Measurements from ENCODE around the gene ZDHHC6.
"Not testable (repeated sequence)": the region's sequence is repeated elsewhere in the genome, so short reads cannot be mapped to it uniquely, and the experiment has no call there.

Gene ZDHHC6

DNA sequence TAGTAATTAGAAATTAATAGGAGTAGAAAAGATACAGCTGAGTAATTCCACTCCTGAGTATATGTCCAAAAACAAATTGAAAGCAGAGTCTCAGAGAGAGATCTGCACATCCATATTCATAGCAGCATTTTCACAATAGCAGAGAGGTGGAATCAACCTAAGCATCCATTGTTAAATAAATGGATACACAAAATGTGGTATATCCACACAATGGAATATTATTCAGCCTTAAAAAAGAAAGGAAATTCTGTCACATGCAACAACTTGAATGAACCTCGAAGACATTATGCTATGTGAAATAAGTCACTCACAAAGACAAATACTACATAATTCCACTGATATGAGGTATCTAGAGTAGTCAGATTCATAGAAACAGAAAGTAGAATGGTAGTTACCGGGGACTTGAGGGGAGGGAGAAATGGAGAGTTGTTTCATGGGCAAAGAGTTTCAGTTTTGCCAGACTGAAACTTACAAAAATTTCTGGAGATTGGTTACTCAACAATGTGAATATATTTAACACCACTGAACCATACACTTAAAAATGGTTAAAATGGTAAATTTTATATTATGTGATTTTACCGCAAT, 18.7 kb upstream of the ZDHHC6 start:
- Histone ChIP-seq H3K9me3 (ENCODE audit: control insufficient read depth, low read length) (no peaks in the 10 kb centered on the region), H3K9ac (ENCODE audit: low read length) (no peak overlapping the region), H3K27me3 (ENCODE audit: control insufficient read depth, insufficient read depth, low read length) (no peaks in the 10 kb centered on the region), H3K4me3 (ENCODE audit: low read length) (no peak overlapping the region), H3K4me1 (ENCODE audit: control insufficient read depth, insufficient read depth, low read length) (no peaks in the 10 kb centered on the region), H3K36me3 (ENCODE audit: control insufficient read depth, insufficient read depth, low read length) (no peaks in the 10 kb centered on the region)

DNA sequence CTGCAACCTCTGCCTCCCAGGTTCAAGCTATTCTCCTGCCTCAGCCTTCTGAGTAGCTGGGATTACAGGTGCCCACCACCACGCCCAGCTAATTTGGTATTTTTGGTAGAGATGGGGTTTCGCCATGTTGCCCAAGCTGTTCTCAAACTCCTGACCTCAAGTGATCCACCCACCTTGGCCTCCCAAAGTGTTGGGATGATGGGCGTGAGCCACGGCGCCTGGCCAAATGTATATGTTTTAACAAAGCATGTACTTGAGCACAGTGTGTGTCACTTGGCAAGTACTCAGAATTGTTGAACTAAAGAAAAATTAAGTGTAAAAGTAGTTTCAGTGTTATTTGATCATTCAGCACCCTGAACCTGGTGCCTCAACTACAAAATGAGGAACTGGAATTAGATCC, 17.4 kb upstream of the ZDHHC6 start:
- H3K4me3 ChIP-seq (ENCODE audit: low read length); H3K9me3 ChIP-seq (ENCODE audit: control insufficient read depth, low read length); H3K27me3 ChIP-seq (ENCODE audit: control insufficient read depth, insufficient read depth, low read length); H3K4me1 ChIP-seq (ENCODE audit: control insufficient read depth, insufficient read depth, low read length); H3K36me3 ChIP-seq (ENCODE audit: control insufficient read depth, insufficient read depth, low read length); H3K9ac ChIP-seq (ENCODE audit: low read length): not testable (repeated sequence)

DNA sequence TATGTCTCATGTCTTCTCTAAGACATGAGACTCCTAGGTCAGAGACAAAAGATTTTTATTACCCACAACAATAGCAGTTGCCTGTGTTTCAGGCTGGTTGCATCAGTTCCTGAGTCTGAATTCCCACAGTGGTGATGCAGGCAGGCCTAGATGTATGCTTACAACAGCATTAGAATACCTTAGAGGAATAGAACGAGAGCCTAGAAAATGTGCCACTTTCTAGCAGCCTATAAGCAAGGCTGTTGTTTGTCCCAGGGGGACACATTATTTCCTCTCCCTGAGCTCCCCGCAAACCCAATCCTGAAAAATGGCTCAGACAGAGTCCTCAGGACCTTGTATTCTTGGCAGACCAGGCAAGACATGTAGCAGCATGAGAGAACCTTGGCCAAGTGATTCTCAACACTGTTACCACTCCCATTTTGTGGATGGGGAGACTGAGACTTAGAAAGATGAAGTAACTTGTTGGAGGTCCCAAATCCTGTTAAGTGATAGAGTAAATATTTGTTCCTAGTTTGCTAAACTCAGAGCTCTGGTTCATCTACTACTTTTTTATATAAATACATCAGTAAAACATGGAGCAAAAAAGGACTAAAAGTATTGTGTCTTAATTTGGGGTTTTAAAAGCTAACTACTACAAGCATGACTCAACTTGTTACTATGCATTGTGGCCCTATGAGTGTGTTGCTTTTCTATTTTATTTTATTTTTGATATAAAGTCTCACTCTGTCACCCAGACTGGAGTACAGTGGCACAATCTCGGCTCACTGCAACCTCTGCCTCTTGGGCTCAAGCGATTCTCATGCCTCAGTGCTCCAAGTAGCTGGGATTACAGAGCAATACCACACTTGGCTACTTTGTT, 14.5 kb upstream of the ZDHHC6 start:
- H3K4me3 ChIP-seq (ENCODE audit: low read length): no peak overlapping the region
- no peaks in the 10 kb centered on the region for H3K4me1 ChIP-seq (ENCODE audit: control insufficient read depth, insufficient read depth, low read length)
- H3K27me3 ChIP-seq (ENCODE audit: control insufficient read depth, insufficient read depth, low read length): no peaks in the 10 kb centered on the region
- H3K9ac ChIP-seq (ENCODE audit: low read length): no peak overlapping the region
- no peaks in the 10 kb centered on the region for H3K9me3 ChIP-seq (ENCODE audit: control insufficient read depth, low read length)
- H3K36me3 ChIP-seq (ENCODE audit: control insufficient read depth, insufficient read depth, low read length): no peaks in the 10 kb centered on the region

DNA sequence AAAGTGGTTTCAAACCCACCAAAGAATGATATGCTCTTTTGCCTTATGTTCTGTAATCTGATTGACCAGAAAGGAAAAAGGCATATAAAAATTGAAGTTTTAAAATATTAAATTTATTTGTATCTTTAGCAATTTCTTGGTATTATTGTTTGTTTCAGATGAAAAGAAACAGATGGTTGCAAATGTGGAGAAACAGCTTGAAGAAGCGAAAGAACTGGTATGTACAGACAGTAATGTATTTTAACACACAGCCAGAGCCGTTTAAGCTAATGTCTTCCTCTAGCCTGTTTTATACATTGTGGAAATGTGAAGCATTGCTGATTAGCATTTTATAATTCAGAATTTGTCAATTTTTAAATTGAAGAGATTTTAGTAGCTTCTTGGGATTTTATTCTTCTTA, 13.7 kb upstream of the ZDHHC6 start:
- Histone ChIP-seq H3K4me3 (ENCODE audit: low read length) (no peak overlapping the region), H3K36me3 (ENCODE audit: control insufficient read depth, insufficient read depth, low read length) (no peaks in the 10 kb centered on the region), H3K4me1 (ENCODE audit: control insufficient read depth, insufficient read depth, low read length) (no peaks in the 10 kb centered on the region), H3K9me3 (ENCODE audit: control insufficient read depth, low read length) (no peaks in the 10 kb centered on the region), H3K9ac (ENCODE audit: low read length) (no peak overlapping the region), H3K27me3 (ENCODE audit: control insufficient read depth, insufficient read depth, low read length) (no peaks in the 10 kb centered on the region)

DNA sequence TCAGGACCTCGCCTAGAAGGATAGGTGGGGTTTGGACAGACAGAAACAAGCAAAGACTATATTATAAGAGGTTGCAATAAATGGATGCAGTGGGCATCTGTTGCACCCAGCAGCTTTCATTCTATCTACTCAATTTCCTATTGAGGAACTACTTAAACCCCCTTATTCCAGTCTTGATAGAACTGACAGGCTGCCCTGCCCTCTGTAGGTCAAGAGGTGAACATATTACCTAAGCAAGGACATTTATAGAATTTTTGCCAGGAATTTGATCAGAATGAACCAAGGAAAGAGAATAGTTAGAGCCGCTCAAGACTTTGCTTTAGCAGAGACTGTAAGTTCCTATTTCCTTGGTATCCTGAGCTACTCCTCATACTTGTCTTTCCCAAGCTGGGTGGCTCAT, 9.8 kb upstream of the ZDHHC6 start:
- no peaks in the 10 kb centered on the region for H3K4me1 ChIP-seq (ENCODE audit: control insufficient read depth, insufficient read depth, low read length)
- no peaks in the 10 kb centered on the region for H3K9me3 ChIP-seq (ENCODE audit: control insufficient read depth, low read length)
- H3K27me3 ChIP-seq (ENCODE audit: control insufficient read depth, insufficient read depth, low read length): no peaks in the 10 kb centered on the region
- H3K4me3 ChIP-seq (ENCODE audit: low read length): no peak overlapping the region
- H3K9ac ChIP-seq (ENCODE audit: low read length): no peak overlapping the region
- H3K36me3 ChIP-seq (ENCODE audit: control insufficient read depth, insufficient read depth, low read length): no peaks in the 10 kb centered on the region

DNA sequence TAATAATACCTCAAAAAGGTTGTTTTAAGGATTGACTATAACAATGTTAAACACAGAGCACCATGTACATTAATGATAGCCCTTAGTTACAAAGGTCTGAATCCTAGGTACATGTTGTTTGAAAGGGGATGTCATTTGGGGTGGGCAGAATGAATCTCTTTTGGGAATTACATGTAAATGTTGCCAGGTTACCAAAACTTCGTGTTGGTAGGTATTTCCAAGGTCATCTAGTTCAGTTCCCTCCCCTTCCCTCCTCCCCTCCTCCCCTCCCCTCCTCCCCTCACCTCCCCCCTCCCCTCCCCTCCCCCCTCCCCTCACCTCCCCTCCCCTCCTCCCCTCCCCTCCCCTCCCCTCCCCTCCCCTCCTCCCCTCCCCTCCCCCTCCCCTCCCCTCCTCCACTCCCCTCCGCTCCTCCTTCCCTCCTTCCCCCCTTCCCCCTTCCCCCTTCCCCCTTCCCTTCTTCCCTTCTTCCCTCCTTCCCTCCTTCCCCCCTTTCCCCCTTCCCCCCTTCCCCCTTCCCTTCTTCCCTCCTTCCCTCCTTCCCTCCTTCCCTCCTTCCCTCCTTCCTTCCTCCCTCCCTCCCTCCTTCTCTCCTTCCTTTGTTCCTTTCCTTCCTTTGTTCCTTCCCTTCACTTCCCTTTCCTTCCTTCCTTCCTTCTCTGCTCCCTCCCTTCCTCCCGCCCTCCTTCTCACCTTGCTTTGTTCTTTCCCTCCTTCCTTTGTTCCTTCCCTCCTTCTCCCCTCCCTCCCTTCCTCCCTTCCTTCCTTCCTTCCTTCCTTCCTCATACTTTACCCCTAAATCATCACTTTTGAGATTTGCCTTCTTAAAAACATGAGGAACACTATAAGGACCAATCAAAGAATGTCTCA, 8.4 kb upstream of the ZDHHC6 start:
- Histone ChIP-seq H3K4me1 (ENCODE audit: control insufficient read depth, insufficient read depth, low read length) (no peaks in the 10 kb centered on the region), H3K27me3 (ENCODE audit: control insufficient read depth, insufficient read depth, low read length) (no peaks in the 10 kb centered on the region), H3K4me3 (ENCODE audit: low read length) (no peak overlapping the region), H3K9me3 (ENCODE audit: control insufficient read depth, low read length) (no peaks in the 10 kb centered on the region), H3K36me3 (ENCODE audit: control insufficient read depth, insufficient read depth, low read length) (no peaks in the 10 kb centered on the region), H3K9ac (ENCODE audit: low read length) (no peak overlapping the region)

DNA sequence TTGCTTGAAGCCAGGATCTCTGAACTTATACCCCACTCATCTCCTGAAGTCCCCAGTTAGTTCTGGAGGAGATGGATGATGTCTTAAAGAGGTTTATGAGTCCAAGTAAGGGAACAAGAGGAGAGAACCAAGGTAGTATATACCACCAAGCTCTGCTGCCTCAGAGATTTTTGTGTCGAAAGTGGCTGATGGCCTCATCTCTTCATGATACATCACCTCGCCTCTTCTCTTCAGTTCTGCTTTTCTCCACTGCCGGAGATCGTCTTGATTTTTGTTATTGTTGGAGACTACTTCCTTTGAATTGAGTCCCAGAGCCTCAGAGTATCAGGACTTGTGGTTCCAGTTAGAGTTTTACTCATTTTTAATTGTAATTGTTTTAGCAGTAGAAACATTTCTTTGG, 2.2 kb upstream of the ZDHHC6 start:
- H3K4me1 ChIP-seq (ENCODE audit: control insufficient read depth, insufficient read depth, low read length): peaks cover 6% of the 10 kb centered on the region
- H3K9ac ChIP-seq (ENCODE audit: low read length): no peak overlapping the region
- H3K9me3 ChIP-seq (ENCODE audit: control insufficient read depth, low read length): no peaks in the 10 kb centered on the region
- H3K27me3 ChIP-seq (ENCODE audit: control insufficient read depth, insufficient read depth, low read length): no peaks in the 10 kb centered on the region
- no peak overlapping the region for H3K4me3 ChIP-seq (ENCODE audit: low read length)
- no peaks in the 10 kb centered on the region for H3K36me3 ChIP-seq (ENCODE audit: control insufficient read depth, insufficient read depth, low read length)

DNA sequence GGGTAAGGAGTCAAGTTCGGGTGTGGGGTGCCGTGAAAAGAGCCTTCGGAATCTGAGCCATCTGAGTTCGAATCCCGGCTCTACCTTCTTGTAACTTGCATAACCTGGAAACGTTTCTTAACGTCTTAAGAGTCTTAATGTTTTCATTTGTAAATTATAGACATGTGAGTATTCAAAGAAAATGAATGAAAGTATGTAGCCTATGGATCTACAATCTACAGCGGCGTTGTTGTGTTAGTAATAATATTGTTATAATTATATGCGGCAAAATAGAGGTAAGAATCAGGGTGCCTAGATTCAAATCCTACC, 860 bp upstream of the ZDHHC6 start:
- H3K4me3 ChIP-seq (ENCODE audit: low read length): peak overlapping the region; percentile 100
- H3K9me3 ChIP-seq (ENCODE audit: control insufficient read depth, low read length): no peaks in the 10 kb centered on the region
- H3K9ac ChIP-seq (ENCODE audit: low read length): peak overlapping the region; percentile 94
- H3K4me1 ChIP-seq (ENCODE audit: control insufficient read depth, insufficient read depth, low read length): peaks cover 6% of the 10 kb centered on the region
- no peaks in the 10 kb centered on the region for H3K27me3 ChIP-seq (ENCODE audit: control insufficient read depth, insufficient read depth, low read length)
- H3K36me3 ChIP-seq (ENCODE audit: control insufficient read depth, insufficient read depth, low read length): no peaks in the 10 kb centered on the region

DNA sequence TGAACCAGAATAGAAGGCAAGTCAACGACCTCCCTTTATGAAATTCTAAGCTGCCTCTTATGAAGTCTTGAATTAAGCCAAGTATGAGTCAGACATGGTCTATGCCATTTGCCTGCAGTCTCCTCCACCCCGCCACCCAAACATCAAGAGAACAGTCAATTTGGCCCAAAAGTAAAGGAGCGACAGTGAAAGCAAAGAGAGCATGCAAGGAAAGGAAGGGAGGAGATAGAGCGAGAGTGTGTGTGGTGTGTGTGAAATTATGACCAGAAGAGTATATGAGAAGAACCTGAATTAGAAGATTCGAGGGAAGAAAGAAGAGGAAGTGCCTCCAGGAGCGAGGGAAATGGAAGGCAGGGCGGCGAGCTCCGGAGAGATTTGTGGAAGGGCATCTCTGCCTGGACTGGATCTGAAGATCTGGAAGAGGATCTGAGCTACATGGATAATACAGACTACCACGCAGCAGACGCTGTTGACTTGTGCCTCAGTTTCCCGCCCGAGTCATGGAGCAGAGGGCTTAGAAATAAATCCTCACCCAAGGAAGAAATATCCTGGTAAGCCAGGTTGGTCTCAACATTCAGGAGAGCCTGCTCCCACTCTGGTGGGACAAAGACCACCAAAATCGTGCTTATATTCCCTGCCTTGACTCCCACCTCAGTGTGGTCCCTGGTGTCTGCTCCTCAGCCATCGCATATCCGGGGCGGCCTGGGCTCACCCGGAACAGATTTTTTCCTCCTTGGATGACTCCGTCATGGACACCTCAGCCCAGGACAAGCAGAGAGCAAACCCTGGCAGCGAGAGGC, 459 bp downstream of the ZDHHC6 start:
- Histone ChIP-seq H3K4me1 (ENCODE audit: control insufficient read depth, insufficient read depth, low read length) (peaks cover 6% of the 10 kb centered on the region), H3K9ac (ENCODE audit: low read length) (peak overlapping the region; percentile 94), H3K9me3 (ENCODE audit: control insufficient read depth, low read length) (no peaks in the 10 kb centered on the region), H3K27me3 (ENCODE audit: control insufficient read depth, insufficient read depth, low read length) (no peaks in the 10 kb centered on the region), H3K36me3 (ENCODE audit: control insufficient read depth, insufficient read depth, low read length) (no peaks in the 10 kb centered on the region), H3K4me3 (ENCODE audit: low read length) (peak overlapping the region; percentile 100)

DNA sequence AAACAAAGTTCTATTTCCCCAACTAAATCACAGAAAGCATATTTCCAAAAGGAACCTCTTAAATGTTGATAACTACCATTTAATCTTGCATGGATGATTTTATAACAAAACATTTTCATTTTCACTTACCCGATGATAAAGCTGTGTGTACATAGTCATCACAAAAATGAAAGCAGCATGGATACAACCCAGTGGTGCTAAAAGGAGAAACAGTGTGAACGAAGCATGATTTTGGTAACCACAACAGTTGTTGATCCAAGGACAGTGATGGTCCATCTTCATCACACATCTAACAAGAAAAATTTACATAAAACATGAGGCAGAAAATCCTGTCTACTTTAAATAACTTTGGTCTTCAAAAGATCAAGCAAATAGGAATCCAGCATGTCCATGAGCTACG, 4.7 kb downstream of the ZDHHC6 start:
- Histone ChIP-seq H3K4me1 (ENCODE audit: control insufficient read depth, insufficient read depth, low read length) (peaks cover 6% of the 10 kb centered on the region), H3K4me3 (ENCODE audit: low read length) (no peak overlapping the region), H3K9ac (ENCODE audit: low read length) (no peak overlapping the region), H3K36me3 (ENCODE audit: control insufficient read depth, insufficient read depth, low read length) (peaks cover 4% of the 10 kb centered on the region), H3K27me3 (ENCODE audit: control insufficient read depth, insufficient read depth, low read length) (no peaks in the 10 kb centered on the region), H3K9me3 (ENCODE audit: control insufficient read depth, low read length) (no peaks in the 10 kb centered on the region)

DNA sequence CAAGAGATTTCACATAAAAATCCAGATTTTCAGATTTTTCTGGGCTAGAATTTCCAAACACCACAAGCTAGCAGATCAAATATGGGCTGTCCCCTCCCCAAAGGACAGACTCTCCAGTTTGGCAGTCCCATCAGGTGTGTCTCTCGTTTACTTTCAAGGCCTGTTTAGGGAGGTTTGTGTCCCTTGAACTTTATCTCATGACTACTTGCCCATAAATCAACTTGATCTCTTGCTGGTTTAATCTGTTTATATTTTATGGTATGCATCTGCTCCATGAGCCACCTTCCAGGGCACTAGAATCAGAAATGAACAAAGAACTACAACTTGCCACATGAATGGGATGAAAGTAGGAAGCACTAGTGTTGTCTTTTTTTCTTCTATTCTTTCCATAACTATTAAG, 5.2 kb downstream of the ZDHHC6 start:
- Histone ChIP-seq H3K36me3 (ENCODE audit: control insufficient read depth, insufficient read depth, low read length) (peaks cover 4% of the 10 kb centered on the region), H3K4me3 (ENCODE audit: low read length) (no peak overlapping the region), H3K4me1 (ENCODE audit: control insufficient read depth, insufficient read depth, low read length) (peaks cover 6% of the 10 kb centered on the region), H3K27me3 (ENCODE audit: control insufficient read depth, insufficient read depth, low read length) (no peaks in the 10 kb centered on the region), H3K9ac (ENCODE audit: low read length) (no peak overlapping the region), H3K9me3 (ENCODE audit: control insufficient read depth, low read length) (no peaks in the 10 kb centered on the region)
